Stimulated activated CD8-positive, alpha-beta memory T cell treated with anti-CD3 and anti-CD28 coated beads, Interleukin-4, amount 100 ng/mL, for 1 hour (primary cell): ENCODE measurements around the gene PTPN2.

ENCODE experiments used
- DNase-seq, 2 donors: peaks; one replicate each; pipeline ENCODE4 v3.0.0-alpha.2; 2020; ENCODE audit warnings: low read depth in 2 of 2, low spot score in 1 of 2

Gene PTPN2

GRCh38 chr18:12828116-12829051 is 55.7 kb downstream of the PTPN2 start:
- no peak for DNase-seq

DNA sequence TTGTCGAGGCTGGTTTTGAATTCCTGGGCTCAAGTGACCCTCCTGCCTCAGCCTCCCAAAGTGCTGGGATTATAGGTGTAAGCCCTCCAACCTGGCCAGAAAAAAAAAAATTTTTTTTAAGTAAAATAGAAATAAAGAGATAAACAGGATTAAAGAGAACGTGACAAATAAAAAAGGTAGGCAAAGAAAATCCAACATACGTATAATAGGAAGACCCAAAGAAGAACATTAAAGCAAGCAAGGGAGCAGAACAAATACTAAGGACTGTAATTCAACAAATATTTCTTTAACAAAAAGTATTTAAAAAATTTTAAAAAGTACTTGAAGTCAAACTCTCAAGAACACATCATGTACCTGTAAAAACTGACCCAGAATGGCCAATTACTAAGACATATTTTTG is 56.4 kb downstream of the PTPN2 start:
- DNase-seq, result no peak

DNA sequence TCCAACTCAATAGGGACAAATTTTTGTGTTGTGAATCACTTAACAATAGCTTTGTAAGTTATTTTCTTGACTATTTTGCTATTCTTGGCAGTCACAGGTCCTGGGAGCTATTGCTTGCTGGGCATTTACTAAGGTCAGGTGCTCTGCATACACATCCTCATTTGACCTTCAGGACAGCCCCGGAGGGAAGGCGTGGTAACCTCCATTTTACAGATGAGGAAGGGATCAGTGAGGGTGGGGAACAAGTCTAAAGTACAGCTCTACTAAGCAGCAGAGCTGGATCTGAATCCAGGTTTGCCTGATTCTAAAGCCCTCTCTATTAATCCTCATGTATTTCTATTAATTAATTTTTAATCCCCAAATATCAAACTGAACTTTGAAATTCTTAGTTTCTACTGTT is 58.8 kb downstream of the PTPN2 start:
- DNase-seq, result no peak

- no peak for DNase-seq
Observed at GRCh38 chr18:12823892-12824291, 60.1 kb downstream of the PTPN2 start.

- DNase-seq, result no peak
Observed at GRCh38 chr18:12821408-12821807, 62.6 kb downstream of the PTPN2 start.

GRCh38 chr18:12820506-12820905 is 63.5 kb downstream of the PTPN2 start:
- DNase-seq, result no peak

- no peak for DNase-seq
Observed at GRCh38 chr18:12819841-12820240, 64.2 kb downstream of the PTPN2 start.

DNA sequence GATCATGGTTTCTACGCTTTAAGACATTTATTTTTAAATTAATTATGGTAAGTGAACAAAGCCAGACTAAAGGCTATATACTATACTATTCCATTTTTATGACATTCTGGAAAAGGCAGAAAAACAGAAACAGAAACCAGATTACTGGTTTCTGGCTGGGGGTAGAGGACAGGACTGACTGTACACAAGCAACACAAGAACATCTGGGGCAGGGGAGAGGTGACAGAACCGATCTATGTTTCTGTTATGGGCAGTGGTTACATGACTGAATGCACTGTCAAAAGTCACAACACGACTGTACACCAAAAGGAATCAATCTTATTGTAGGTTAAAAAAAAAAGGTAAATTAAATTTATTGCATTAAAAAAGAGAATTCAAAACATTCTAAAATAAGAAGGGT is 64.7 kb downstream of the PTPN2 start:
- no peak for DNase-seq

DNA sequence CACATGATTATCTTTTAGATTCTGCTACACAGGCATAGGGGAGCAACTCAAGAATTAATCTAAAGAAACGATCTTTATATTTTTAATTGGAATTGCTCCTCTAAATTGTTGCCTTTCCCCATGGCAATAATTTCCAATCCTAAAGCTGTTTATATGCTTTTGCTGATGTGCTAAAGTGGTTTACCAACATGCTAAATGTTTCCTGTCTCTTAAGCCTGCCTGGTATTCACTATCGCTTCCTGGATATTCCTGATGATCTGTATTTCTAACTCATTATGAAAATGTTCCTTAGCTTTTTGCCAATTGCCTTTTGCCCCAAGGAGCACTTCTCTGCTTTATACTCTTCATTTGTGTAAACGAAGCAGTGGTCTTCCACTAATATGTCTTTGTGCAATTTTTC is 65.8 kb downstream of the PTPN2 start:
- DNase-seq, result no peak

GRCh38 chr18:12816451-12816850 is 67.6 kb downstream of the PTPN2 start:
- no peak for DNase-seq

DNA sequence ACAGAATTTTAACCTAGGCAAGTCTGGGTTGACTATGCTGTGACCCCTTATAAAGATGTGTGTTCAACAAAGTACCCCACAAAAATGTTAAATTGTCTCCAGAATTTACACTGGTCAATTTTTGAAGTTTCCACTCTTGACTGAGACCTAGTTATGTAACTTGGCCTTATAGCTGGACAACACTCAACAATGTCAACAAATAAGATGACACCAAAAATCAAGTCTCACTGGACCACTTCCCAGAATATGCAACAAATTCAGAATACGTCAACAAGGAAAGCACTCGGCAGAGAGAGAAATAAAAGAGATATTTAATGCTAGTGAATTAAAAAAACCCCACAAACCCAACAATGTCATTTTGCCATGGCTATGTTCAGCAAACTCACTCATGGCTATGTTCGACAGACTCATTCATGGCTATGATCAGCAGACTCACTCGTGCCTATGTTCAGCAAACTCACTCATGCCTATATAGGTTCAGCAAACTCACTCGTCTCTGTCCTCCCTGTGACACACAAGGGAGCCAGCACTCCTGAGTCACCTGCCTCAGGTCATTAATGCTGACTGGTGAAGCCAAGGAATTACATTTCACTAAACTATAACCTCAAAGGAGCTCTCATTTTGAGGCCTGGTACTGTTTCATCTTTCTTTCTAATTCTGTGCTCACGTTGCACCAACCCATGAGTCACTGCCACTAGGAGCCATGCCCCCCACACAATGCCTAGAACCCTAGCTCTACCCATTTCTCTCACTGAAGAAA is 72.7 kb downstream of the PTPN2 start:
- no peak for DNase-seq

DNA sequence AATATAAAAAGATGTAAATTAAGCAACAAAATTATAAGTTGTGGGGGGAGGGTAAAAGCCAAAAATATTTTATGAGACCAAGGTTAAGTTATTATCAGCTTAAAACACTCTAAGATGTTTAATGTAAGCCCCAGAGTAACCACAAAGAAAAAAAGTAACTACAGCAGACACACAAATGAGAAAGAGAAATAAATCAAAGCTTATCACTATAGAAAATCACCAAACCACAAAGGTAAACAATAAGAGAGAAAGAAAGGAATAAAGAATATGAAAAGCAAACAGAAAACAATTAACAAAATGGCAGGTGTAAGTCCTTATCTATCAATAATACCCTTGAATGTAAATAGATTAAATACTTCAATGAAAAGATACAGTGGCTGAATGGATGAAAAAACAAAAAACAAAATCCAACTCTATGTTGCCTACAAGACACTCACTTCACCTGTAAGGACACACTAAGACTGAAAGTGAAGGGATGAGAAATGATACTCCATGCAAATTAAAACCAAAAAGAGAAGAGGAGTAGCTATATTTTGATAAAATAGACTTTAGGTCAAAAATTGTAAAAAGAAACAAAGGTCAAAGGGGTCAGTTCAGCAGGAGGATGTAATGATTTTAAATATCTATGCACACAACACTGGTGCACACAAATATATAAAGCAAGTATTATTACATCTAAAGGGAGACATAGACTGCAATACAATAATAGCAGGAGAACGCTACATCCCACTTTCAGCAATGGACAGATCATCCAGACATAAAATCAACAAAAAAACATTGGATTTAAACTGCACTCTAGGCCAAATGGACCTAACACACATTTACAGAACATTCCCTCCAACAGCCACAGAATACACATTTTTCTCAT is 80.7 kb downstream of the PTPN2 start:
- DNase-seq, result no peak

- DNase-seq, result no peak
Observed at GRCh38 chr18:12802538-12802937, 81.5 kb downstream of the PTPN2 start.

- DNase-seq, result no peak
Observed at GRCh38 chr18:12796448-12796847, 87.6 kb downstream of the PTPN2 start.

- DNase-seq, result no peak
Observed at GRCh38 chr18:12791610-12792009, 92.4 kb downstream of the PTPN2 start.

DNA sequence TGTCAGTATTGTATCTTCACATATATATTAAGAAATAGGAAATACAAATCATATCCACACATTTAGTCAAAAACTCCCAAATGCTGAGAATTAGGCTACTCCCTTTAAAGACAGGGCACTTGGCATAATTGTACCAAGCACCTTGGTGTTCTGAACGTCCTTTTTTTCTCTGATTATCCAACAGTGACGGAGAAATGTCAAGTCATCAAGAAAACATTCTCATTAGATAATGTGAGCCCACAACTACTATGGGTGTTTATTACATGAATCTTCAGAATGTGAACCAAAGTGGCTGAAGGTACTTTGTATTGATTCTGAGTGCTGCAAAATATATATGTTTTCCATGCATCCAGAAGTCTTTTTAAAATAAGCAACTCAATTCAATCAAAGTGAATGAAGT is 97.4 kb downstream of the PTPN2 start:
- DNase-seq, result no peak

GRCh38 chr18:12783524-12783923 is 100.5 kb downstream of the PTPN2 start:
- no peak for DNase-seq

DNA sequence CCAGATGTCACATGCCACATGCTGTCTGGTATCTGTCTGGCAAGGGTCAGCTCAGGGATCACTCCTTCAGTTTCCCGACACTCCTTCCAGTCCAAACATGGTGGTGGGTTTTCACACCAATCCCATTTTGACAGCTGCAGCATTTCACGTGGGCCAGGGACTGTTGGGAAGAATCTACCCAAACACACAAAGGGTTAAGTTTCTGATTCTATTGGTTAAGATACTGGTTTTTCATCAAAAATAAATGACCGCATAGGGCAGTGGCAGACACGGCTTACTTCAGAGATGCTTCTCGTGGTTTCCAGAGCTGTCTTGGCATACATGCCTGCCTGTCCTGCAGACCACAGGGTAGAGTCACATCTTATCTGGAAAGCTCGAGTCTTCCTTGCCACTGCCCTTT is 101.5 kb downstream of the PTPN2 start:
- no peak for DNase-seq

- DNase-seq, result no peak
Observed at GRCh38 chr18:12779456-12779855, 104.6 kb downstream of the PTPN2 start.

GRCh38 chr18:12779043-12779442 is 105.0 kb downstream of the PTPN2 start:
- DNase-seq, result no peak

DNA sequence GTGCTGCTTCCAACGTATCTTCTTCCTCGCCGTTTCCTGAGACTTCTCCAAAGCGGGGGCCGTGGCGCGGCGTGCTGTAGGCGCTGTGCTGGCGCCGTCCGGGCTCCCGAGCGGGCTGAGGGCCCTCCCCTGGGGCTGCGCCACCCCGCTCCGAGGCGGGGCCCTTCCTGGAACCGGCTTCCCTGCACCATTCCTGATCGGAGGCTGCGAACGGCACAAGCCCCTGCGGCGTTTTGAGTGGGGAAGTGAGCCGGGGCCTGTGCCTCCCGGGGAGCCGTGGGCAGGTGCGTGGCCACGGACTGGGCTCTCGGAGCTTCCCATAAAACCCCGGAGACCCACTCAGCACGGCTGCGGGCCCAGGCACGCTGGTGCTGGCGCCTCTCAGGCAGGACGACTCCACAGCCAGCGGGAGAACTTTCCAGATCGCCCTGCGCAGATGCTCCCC is 106.5 kb downstream of the PTPN2 start:
- no peak for DNase-seq
